Lower leg skin (tissue), 3 donors: ENCODE results near the gene SLC6A7.

Source experiments
- CTCF ChIP-seq, 3 donors: fragments of 450-650 bp; IDR thresholded peaks; one replicate each; pipeline ENCODE4 v1.5.1; 2016; ENCODE audit warnings: antibody characterized with exemption in 3 of 3, mild to moderate bottlenecking in 3 of 3, moderate library complexity in 2 of 3
- POLR2A ChIP-seq, 2 donors: fragments of 450-650 bp; IDR thresholded peaks; one replicate each; pipeline ENCODE4 v1.6.1; 2016 to 2017; ENCODE audit warnings: antibody characterized with exemption in 2 of 2, mild to moderate bottlenecking in 1 of 2, moderate library complexity in 1 of 2

- TF ChIP-seq CTCF (IDR thresholded peaks at IDR 0.05) (no peak), POLR2A (IDR thresholded peaks at IDR 0.05) (no peak)
Measured at GRCh38 chr5:150172556-150172955, 17.3 kb upstream of the SLC6A7 start.
